Measurements from ENCODE around the gene HNRNPA2B1. TPM values are rescaled to one million over a fixed set of nuclear protein-coding genes. Genes with fewer than 3 reads are reported as not detected.
A peak's percentile ranks its signal among the peaks of the same experiment; 100 is the strongest.
"Not testable (repeated sequence)": the region's sequence is repeated elsewhere in the genome, so short reads cannot be mapped to it uniquely, and the experiment has no call there.

HNRNPA2B1 gene
- total and polyA plus RNA-seq, 4 donors, result 165 to 1,155 (median 662) TPM

GRCh38 chr7:26185844-26186180 is 14.7 kb downstream of the HNRNPA2B1 start:
- no peak overlapping the region for H3K4me3 ChIP-seq (ENCODE audit: low read depth, low read length)
- H3K27me3 ChIP-seq (ENCODE audit: control insufficient read depth, insufficient read depth, low read length), result no peaks in the 10 kb centered on the region
- WGBS (ENCODE audit: insufficient coverage), result no CpG with 5 or more reads among the region's 1 CpG
- no peak overlapping the region for H3K27ac ChIP-seq (ENCODE audit: low read depth, low read length)
- DNase-seq (ENCODE audit: low read depth in 4 of 6, low spot score in 6 of 6), result no peak
- peaks cover 7% of the 10 kb centered on the region for H3K36me3 ChIP-seq (ENCODE audit: control insufficient read depth, insufficient read depth, low read length)
- no peaks in the 10 kb centered on the region for H3K9me3 ChIP-seq (ENCODE audit: control insufficient read depth, insufficient read depth, low read length)
- no peaks in the 10 kb centered on the region for H3K4me1 ChIP-seq (ENCODE audit: control insufficient read depth, insufficient read depth, low read length)

- Histone ChIP-seq H3K27ac (ENCODE audit: low read depth, low read length) (no peak overlapping the region), H3K27me3 (ENCODE audit: control insufficient read depth, insufficient read depth, low read length) (no peaks in the 10 kb centered on the region), H3K4me1 (ENCODE audit: control insufficient read depth, insufficient read depth, low read length) (no peaks in the 10 kb centered on the region), H3K9me3 (ENCODE audit: control insufficient read depth, insufficient read depth, low read length) (no peaks in the 10 kb centered on the region), H3K4me3 (ENCODE audit: low read depth, low read length) (no peak overlapping the region), H3K36me3 (ENCODE audit: control insufficient read depth, insufficient read depth, low read length) (peaks cover 7% of the 10 kb centered on the region)
- whole genome bisulfite sequencing (ENCODE audit: insufficient coverage), result 100% methylated on average over 3 of the region's 10 CpGs
- DNase-seq (ENCODE audit: low read depth in 4 of 6, low spot score in 6 of 6), result no peak
Observed at GRCh38 chr7:26185131-26185843, 15.3 kb downstream of the HNRNPA2B1 start.

- WGBS (ENCODE audit: insufficient coverage), result 40% methylated on average over 1 of the region's 4 CpGs
Observed at GRCh38 chr7:26184281-26185101, 16.1 kb downstream of the HNRNPA2B1 start.

GRCh38 chr7:26183545-26184280 is 16.8 kb downstream of the HNRNPA2B1 start:
- Histone ChIP-seq H3K9me3 (ENCODE audit: control insufficient read depth, insufficient read depth, low read length) (no peaks in the 10 kb centered on the region), H3K4me3 (ENCODE audit: low read depth, low read length) (no peak overlapping the region), H3K27ac (ENCODE audit: low read depth, low read length) (no peak overlapping the region), H3K27me3 (ENCODE audit: control insufficient read depth, insufficient read depth, low read length) (no peaks in the 10 kb centered on the region), H3K36me3 (ENCODE audit: control insufficient read depth, insufficient read depth, low read length) (peaks cover 4% of the 10 kb centered on the region), H3K4me1 (ENCODE audit: control insufficient read depth, insufficient read depth, low read length) (no peaks in the 10 kb centered on the region)
- peak in 1 of 6 donors; percentile 23 for DNase-seq (ENCODE audit: low read depth in 4 of 6, low spot score in 6 of 6)
- 33% methylated on average over 1 of the region's 4 CpGs for WGBS (ENCODE audit: insufficient coverage)

More at GRCh38 chr7:26184281-26185101, 16.1 kb downstream of the HNRNPA2B1 start:
- not testable (repeated sequence) for H3K27me3 ChIP-seq (ENCODE audit: control insufficient read depth, insufficient read depth, low read length); H3K27ac ChIP-seq (ENCODE audit: low read depth, low read length); DNase-seq (ENCODE audit: low read depth in 4 of 6, low spot score in 6 of 6); H3K9me3 ChIP-seq (ENCODE audit: control insufficient read depth, insufficient read depth, low read length); H3K4me1 ChIP-seq (ENCODE audit: control insufficient read depth, insufficient read depth, low read length); H3K4me3 ChIP-seq (ENCODE audit: low read depth, low read length); H3K36me3 ChIP-seq (ENCODE audit: control insufficient read depth, insufficient read depth, low read length)

GRCh38 chr7:26182706-26183105 is 17.8 kb downstream of the HNRNPA2B1 start:
- no peaks in the 10 kb centered on the region for H3K9me3 ChIP-seq (ENCODE audit: control insufficient read depth, insufficient read depth, low read length)
- H3K27me3 ChIP-seq (ENCODE audit: control insufficient read depth, insufficient read depth, low read length), result no peaks in the 10 kb centered on the region
- no peak overlapping the region for H3K27ac ChIP-seq (ENCODE audit: low read depth, low read length)
- no peak for DNase-seq (ENCODE audit: low read depth in 4 of 6, low spot score in 6 of 6)
- no peak overlapping the region for H3K4me3 ChIP-seq (ENCODE audit: low read depth, low read length)
- H3K36me3 ChIP-seq (ENCODE audit: control insufficient read depth, insufficient read depth, low read length), result no peaks in the 10 kb centered on the region
- H3K4me1 ChIP-seq (ENCODE audit: control insufficient read depth, insufficient read depth, low read length), result no peaks in the 10 kb centered on the region
- WGBS (ENCODE audit: insufficient coverage), result 82% methylated on average over 3 of the region's 8 CpGs

- H3K9me3 ChIP-seq (ENCODE audit: control insufficient read depth, insufficient read depth, low read length), result no peaks in the 10 kb centered on the region
- H3K27me3 ChIP-seq (ENCODE audit: control insufficient read depth, insufficient read depth, low read length), result no peaks in the 10 kb centered on the region
- no peak for DNase-seq (ENCODE audit: low read depth in 4 of 6, low spot score in 6 of 6)
- H3K27ac ChIP-seq (ENCODE audit: low read depth, low read length), result no peak overlapping the region
- 79% methylated on average over 5 of the region's 6 CpGs for WGBS (ENCODE audit: insufficient coverage)
- no peak overlapping the region for H3K4me3 ChIP-seq (ENCODE audit: low read depth, low read length)
- no peaks in the 10 kb centered on the region for H3K36me3 ChIP-seq (ENCODE audit: control insufficient read depth, insufficient read depth, low read length)
- H3K4me1 ChIP-seq (ENCODE audit: control insufficient read depth, insufficient read depth, low read length), result no peaks in the 10 kb centered on the region
Observed at GRCh38 chr7:26182283-26182682, 18.3 kb downstream of the HNRNPA2B1 start.

GRCh38 chr7:26181474-26182227 is 18.9 kb downstream of the HNRNPA2B1 start:
- Histone ChIP-seq H3K9me3 (ENCODE audit: control insufficient read depth, insufficient read depth, low read length) (no peaks in the 10 kb centered on the region), H3K36me3 (ENCODE audit: control insufficient read depth, insufficient read depth, low read length) (no peaks in the 10 kb centered on the region), H3K4me1 (ENCODE audit: control insufficient read depth, insufficient read depth, low read length) (no peaks in the 10 kb centered on the region), H3K27me3 (ENCODE audit: control insufficient read depth, insufficient read depth, low read length) (no peaks in the 10 kb centered on the region), H3K27ac (ENCODE audit: low read depth, low read length) (no peak overlapping the region), H3K4me3 (ENCODE audit: low read depth, low read length) (no peak overlapping the region)
- no CpG with 5 or more reads among the region's 3 CpGs for whole genome bisulfite sequencing (ENCODE audit: insufficient coverage)
- DNase-seq (ENCODE audit: low read depth in 4 of 6, low spot score in 6 of 6), result no peak

GRCh38 chr7:26180792-26181198 is 19.8 kb downstream of the HNRNPA2B1 start:
- no peak overlapping the region for H3K4me3 ChIP-seq (ENCODE audit: low read depth, low read length)
- 67% methylated on average over 5 of the region's 5 CpGs for WGBS (ENCODE audit: insufficient coverage)
- H3K36me3 ChIP-seq (ENCODE audit: control insufficient read depth, insufficient read depth, low read length), result no peaks in the 10 kb centered on the region
- H3K4me1 ChIP-seq (ENCODE audit: control insufficient read depth, insufficient read depth, low read length), result no peaks in the 10 kb centered on the region
- H3K27me3 ChIP-seq (ENCODE audit: control insufficient read depth, insufficient read depth, low read length), result no peaks in the 10 kb centered on the region
- DNase-seq (ENCODE audit: low read depth in 4 of 6, low spot score in 6 of 6), result no peak
- no peak overlapping the region for H3K27ac ChIP-seq (ENCODE audit: low read depth, low read length)
- H3K9me3 ChIP-seq (ENCODE audit: control insufficient read depth, insufficient read depth, low read length), result no peaks in the 10 kb centered on the region

- Histone ChIP-seq H3K27ac (ENCODE audit: low read depth, low read length) (no peak overlapping the region), H3K9me3 (ENCODE audit: control insufficient read depth, insufficient read depth, low read length) (no peaks in the 10 kb centered on the region), H3K27me3 (ENCODE audit: control insufficient read depth, insufficient read depth, low read length) (no peaks in the 10 kb centered on the region), H3K36me3 (ENCODE audit: control insufficient read depth, insufficient read depth, low read length) (no peaks in the 10 kb centered on the region), H3K4me3 (ENCODE audit: low read depth, low read length) (no peak overlapping the region), H3K4me1 (ENCODE audit: control insufficient read depth, insufficient read depth, low read length) (no peaks in the 10 kb centered on the region)
- DNase-seq (ENCODE audit: low read depth in 4 of 6, low spot score in 6 of 6), result no peak
- WGBS (ENCODE audit: insufficient coverage), result 44% methylated on average over 5 of the region's 8 CpGs
Observed at GRCh38 chr7:26179826-26180497, 20.6 kb downstream of the HNRNPA2B1 start.

Data from spinal cord (tissue), 10 donors.